Central memory CD4-positive, alpha-beta T cell (primary cell): ENCODE results near the gene MLH1.
"Not testable (repeated sequence)": the region's sequence is repeated elsewhere in the genome, so short reads cannot be mapped to it uniquely, and the experiment has no call there.

ENCODE experiments used
- DNase-seq: peaks from one replicate; pipeline ENCODE4 v3.0.0; 2022
- total RNA-seq, 3 experiments: gene quantifications; one replicate each; lab custom pipeline; 2026; lab: John Stamatoyannopoulos, UW

The MLH1 gene
- total RNA-seq = 47.8 to 96.7 (median 63.9) reads per million in 3 experiments

DNA sequence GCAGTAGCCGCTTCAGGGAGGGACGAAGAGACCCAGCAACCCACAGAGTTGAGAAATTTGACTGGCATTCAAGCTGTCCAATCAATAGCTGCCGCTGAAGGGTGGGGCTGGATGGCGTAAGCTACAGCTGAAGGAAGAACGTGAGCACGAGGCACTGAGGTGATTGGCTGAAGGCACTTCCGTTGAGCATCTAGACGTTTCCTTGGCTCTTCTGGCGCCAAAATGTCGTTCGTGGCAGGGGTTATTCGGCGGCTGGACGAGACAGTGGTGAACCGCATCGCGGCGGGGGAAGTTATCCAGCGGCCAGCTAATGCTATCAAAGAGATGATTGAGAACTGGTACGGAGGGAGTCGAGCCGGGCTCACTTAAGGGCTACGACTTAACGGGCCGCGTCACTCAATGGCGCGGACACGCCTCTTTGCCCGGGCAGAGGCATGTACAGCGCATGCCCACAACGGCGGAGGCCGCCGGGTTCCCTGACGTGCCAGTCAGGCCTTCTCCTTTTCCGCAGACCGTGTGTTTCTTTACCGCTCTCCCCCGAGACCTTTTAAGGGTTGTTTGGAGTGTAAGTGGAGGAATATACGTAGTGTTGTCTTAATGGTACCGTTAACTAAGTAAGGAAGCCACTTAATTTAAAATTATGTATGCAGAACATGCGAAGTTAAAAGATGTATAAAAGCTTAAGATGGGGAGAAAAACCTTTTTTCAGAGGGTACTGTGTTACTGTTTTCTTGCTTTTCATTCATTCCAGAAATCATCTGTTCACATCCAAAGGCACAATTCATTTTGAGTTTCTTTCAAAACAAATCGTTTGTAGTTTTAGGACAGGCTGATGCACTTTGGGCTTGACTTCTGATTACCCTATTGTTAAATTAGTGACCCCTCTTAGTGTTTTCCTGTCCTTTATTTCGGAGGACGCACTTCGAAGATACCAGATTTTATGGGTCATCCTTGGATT is at the start of gene MLH1:
TSS of gene MLH1 (plus strand) at position 193 of the 958 bp plus-strand sequence. CDS start at position 223, 30 bp downstream.
- DNase-seq = peak; percentile 94

- no peak for DNase-seq
Measured at GRCh38 chr3:36943601-36944000, 49.7 kb upstream of the MLH1 start.

- DNase-seq = peak; percentile 18
Measured at GRCh38 chr3:36944012-36944640, 49.2 kb upstream of the MLH1 start.

- DNase-seq = peak; percentile 86
Measured at GRCh38 chr3:36944641-36945270, 48.6 kb upstream of the MLH1 start, which contains the start of gene TRANK1. TSS of gene TRANK1 (minus strand) at chr3:36945054. CDS start at chr3:36944809, 245 bp downstream.

DNA sequence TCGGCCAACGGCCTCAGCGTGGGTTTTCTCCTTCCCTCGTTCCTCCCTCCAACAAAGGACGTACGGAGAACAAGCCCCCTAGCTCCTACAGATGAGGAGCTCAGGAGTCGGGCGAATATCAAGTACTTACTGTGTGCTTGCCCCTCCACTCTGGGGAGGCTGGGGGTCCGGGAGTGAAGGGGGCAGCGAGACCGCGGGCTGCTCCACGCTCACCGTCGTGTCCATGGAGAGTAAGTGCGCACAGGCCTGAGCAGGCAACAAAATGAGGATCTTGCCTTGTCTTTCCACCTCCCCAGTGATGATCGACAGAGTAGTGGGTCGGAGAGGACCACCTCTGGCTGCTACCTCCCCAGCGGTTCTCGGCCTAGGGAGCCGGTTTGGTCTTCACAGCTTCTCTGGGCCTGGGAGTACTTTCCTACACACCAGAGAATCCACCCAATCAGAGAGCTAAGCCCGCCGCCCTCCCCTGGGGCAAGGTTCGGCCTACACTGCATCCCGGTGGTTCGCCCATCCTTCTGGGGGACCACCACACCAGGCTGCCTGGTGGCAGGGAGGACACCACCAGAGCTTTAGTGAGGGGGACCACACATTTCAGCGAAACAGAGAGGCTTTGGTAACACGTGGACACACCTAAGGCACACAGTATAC is 47.9 kb upstream of the MLH1 start:
- DNase-seq = no peak

GRCh38 chr3:36947814-36948213 is 45.5 kb upstream of the MLH1 start:
- DNase-seq = not testable (repeated sequence)

GRCh38 chr3:36954452-36955134 is 38.7 kb upstream of the MLH1 start:
- no peak for DNase-seq

- no peak for DNase-seq
Measured at GRCh38 chr3:36956155-36956554, 37.2 kb upstream of the MLH1 start.

GRCh38 chr3:36957063-36957462 is 36.3 kb upstream of the MLH1 start:
- DNase-seq = no peak

DNA sequence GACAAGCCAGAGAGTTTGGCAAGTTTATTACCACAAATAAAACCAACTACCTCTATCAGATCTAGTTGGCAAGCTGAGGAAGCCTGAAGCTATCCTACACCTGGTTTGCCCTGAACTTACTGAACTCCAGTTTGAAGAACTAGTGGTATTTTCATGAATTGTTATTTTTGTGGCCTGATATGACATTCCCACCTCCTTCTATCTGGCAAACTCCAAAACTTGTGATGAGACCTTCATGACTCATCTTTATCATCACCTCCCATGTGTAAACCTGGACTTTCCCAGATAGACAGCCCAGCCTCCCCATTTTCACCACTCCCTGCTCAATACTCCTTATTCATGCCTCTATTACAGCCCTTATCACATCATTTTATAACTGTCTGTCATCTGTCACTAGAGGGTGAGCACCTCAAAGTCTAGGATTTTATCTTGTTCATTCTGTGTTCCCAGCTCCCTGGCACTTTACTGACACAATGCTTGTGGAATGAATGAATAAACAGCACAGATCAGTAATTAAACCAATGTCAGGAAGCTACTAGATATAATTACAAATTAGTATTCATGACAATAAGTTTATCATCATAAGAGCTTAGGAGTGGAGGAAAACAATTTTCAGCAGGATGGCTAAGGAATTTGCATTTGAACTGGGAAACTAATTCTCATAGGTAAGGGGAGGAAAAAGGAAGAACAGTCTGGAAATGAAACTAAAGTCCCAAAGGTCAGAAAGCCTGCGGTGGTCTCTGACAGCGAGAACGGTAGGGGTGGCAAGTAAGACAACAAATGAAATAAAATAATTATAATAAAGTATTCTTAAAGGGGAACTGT is 35.2 kb upstream of the MLH1 start:
- no peak for DNase-seq

DNA sequence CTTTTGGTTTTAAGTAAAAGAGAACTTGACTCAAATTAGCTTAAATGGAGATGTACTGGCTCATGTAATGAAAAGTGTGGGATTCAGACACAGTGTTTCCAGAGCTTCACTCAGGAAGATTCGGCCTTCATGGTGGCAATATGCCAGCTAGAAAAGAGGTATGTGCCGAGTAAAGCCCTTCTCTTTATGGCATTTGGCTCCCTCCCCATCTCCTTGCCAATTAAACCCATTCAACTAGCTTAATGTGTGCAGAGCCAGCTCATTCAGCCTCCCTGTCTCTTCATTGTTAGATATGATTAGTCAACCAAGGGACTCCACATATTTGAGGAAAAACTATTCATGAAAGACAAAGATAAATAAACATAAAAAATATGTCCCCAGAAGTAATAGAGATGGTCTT is 33.5 kb upstream of the MLH1 start:
- no peak for DNase-seq

DNA sequence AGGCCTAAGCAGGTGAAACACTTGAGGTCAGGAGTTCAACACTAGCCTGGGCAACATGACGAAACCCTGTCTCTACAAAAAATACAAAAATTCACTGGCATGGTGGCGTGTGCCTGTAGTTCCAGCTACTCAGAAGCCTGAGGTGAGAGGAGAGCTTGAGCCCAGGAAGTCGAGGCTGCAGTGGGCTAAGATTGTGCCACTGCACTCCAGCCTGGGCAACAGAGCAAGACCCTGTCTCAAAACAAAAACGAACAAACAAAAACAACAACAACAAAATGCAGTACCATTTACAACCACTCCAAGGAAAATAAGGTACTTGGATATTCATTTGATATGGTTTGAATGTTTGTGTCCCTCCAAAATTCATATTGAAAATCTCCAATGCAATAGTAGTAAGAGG is 32.8 kb upstream of the MLH1 start:
- DNase-seq = no peak

- DNase-seq = not testable (repeated sequence)
Measured at GRCh38 chr3:36963008-36963407, 30.3 kb upstream of the MLH1 start.

GRCh38 chr3:36964331-36964730 is 29.0 kb upstream of the MLH1 start:
- DNase-seq = no peak

GRCh38 chr3:36964817-36965216 is 28.5 kb upstream of the MLH1 start:
- DNase-seq = no peak

DNA sequence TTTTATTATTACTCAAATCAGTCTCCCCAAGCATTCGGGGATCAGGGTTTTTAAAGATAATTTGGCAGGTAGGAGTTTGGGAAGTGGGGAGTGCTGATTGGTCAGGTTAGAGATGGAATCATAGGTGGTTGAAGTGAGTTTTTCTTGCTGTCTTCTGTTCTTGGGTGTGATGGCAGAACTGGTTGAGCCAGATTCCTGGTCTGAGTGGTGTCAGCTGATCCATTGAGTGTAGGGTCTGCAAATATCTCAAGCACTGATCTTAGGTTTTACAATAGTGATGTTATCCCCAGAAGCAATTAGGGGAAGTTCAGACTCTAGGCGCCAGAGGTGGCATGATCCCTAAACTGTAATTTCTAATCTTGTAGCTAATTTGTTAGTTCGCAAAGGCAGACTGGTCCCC is 27.9 kb upstream of the MLH1 start:
- no peak for DNase-seq

GRCh38 chr3:36969085-36969484 is 24.2 kb upstream of the MLH1 start:
- DNase-seq = no peak

DNA sequence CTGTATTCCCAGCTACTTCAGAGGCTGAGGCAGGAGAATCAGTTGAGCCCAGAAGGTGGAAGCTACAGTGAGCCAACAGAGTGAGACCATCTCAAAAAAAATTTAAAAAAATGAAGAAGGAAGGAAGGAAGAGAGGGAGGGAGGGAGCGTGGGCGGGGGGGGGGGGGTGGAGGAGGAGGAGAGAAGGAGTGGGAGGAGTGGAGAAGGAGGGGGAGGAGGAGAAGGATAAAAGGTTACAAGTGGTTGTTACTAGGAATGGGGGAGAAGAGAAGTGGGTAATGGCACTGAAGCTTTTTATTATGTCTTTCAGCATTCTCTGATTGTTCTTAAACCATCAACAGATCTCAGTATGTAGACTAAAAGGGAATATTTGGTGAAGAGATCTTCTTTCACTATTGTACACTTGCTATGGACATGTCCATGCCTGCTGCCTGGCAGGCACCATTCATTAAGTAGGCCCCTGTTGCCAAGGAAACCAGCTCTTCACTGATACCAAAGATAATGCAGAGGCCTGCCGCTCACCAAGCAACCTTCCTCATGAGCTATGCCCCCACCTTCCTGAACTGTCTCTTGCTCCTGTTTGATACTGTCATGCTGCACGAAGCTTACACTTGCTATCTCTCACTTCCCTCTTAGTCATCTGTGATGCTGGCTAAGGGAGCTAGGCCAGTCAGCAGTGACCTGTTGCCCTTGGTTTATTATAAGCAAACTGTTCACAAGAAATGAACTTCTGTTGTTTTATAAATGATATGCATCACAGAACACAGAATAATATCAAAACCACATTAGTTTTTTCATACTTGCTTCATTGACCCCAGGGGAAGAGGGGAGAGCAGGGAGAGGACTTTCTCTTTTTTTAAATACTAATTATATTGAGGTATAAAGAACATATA is 23.5 kb upstream of the MLH1 start:
- peak; percentile 41 for DNase-seq

DNA sequence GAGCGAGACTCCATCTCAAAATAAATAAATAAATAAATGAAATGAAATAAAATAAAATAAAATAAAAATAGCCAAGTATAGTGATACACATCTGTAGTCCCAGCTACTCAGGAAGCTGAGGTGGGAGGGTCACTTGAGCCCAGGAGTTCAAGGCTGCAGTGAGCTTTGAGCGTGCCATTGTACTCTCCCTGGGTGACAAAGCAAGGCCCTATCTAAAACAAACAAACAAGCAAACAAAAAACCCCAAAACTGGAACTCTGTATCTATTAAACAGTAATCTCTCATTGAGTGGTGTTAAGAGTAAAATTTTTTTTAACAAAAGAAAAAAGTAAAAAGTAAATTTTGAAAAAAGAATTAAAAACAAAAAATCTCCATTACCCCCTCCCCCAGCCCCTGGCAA is 21.2 kb upstream of the MLH1 start:
- DNase-seq = no peak

GRCh38 chr3:36973139-36973538 is 20.2 kb upstream of the MLH1 start:
- no peak for DNase-seq
